Measurements from ENCODE around the gene RAB25.
"Not testable (repeated sequence)": the region's sequence is repeated elsewhere in the genome, so short reads cannot be mapped to it uniquely, and the experiment has no call there.

RAB25 gene

GRCh38 chr1:156055281-156056048 lies 5.5 kb upstream of the RAB25 start:
- DNase-seq, result no peak

GRCh38 chr1:156056326-156056849 lies 4.6 kb upstream of the RAB25 start:
- no peak for DNase-seq

- no peak for DNase-seq
Measured at GRCh38 chr1:156062189-156062588, 1.2 kb downstream of the RAB25 start.

GRCh38 chr1:156063997-156064285 lies 3.0 kb downstream of the RAB25 start:
- no peak for DNase-seq

- no peak for DNase-seq
Measured at GRCh38 chr1:156064615-156065014, 3.7 kb downstream of the RAB25 start.

- no peak for DNase-seq
Measured at GRCh38 chr1:156065212-156065611, 4.3 kb downstream of the RAB25 start.

- no peak for DNase-seq
Measured at GRCh38 chr1:156065871-156066270, 4.9 kb downstream of the RAB25 start.

GRCh38 chr1:156067262-156067661 lies 6.3 kb downstream of the RAB25 start:
- DNase-seq, result no peak

GRCh38 chr1:156069490-156070455 lies 8.8 kb downstream of the RAB25 start:
- no peak for DNase-seq

- peak; percentile 45 for DNase-seq
Measured at GRCh38 chr1:156070548-156070947, 9.6 kb downstream of the RAB25 start.

- not testable (repeated sequence) for DNase-seq
Measured at GRCh38 chr1:156071332-156071816, 10.4 kb downstream of the RAB25 start.

GRCh38 chr1:156072251-156072650 lies 11.3 kb downstream of the RAB25 start:
- no peak for DNase-seq

- no peak for DNase-seq
Measured at GRCh38 chr1:156073110-156073687, 12.2 kb downstream of the RAB25 start.

- DNase-seq, result no peak
Measured at GRCh38 chr1:156073740-156074139, 12.8 kb downstream of the RAB25 start.

GRCh38 chr1:156074661-156075060 lies 13.7 kb downstream of the RAB25 start:
- DNase-seq, result no peak

- no peak for DNase-seq
Measured at GRCh38 chr1:156075162-156075561, 14.2 kb downstream of the RAB25 start.

GRCh38 chr1:156075775-156076204 lies 14.8 kb downstream of the RAB25 start:
- DNase-seq, result no peak

- no peak for DNase-seq
Measured at GRCh38 chr1:156076609-156077429, 15.9 kb downstream of the RAB25 start.

- no peak for DNase-seq
Measured at GRCh38 chr1:156077430-156077760, 16.4 kb downstream of the RAB25 start.

GRCh38 chr1:156078728-156079127 lies 17.8 kb downstream of the RAB25 start:
- no peak for DNase-seq

GRCh38 chr1:156079762-156080161 lies 18.8 kb downstream of the RAB25 start:
- DNase-seq, result no peak

- no peak for DNase-seq
Measured at GRCh38 chr1:156080241-156080862, 19.4 kb downstream of the RAB25 start.
